ENCODE measurements around the gene ARHGAP1.

The ARHGAP1 gene

DNA sequence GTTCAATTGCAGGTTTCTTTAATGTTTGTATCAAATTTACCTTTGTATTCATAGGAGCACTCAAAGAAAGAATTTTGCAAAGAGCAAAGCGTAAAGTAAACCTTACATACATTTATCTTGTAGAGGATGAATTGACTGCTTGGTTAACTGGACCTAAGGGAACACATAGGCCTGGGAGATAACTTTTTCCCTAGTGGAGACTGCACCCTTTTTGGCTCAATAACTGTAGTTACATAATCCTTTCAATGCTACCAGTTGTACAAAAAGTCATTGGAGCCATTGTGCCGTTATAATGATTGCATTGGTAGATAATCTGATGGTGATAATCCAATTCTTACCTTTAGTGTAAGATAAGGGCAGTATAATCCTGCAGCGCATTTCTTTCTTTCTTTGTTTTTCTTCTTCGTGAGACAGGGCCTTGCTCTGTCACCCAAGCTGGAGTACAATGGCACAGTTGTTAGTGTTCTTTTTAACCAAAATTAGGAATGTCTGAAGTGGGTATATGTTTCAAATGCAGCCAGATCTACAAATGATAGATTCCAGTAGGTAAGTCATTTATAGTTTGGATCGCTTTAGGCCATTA is 64.8 kb downstream of the ARHGAP1 start:
- no peak for DNase-seq

DNA sequence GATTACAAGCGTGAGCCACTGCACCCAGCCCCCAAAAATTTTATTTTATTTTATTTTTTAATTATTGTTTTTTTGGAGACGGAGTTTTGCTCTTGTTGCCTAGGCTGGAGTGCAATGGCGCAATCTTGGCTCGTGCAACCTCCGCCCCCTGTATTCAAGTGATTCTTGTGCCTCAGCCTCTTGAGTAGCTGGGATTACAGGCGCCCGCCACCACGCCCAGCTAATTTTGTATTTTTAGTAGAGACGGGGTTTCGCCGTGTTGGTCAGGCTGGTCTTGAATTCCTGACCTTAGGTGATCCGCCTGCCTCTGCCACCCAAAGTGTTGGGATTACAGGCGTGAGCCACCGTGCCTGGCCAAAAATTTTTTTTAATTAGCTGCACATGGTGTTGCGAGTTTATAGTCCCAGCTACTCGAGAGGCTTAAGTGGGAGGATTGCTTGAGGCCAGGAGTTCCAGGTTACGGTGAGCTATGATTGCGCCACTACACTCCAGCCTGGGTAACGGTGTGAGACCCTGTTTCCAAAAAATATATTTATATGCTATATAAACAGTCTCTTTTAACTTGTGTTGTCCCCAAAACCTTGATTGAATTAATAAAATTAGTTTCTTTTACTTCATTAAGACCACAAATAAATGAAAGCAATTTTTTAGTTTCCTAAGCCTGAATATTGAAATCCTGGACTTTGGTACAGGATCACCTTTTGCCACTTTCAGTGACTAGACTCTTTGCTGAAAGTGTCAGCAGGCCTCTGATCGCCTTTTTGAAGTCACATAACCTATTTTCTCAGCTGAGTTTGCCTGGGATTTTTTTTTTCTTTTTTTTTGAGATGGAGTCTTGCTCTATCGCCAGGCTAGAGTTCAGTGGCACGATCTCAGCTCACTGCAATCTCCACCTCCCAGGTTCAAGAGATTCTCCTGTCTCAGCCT is 66.9 kb downstream of the ARHGAP1 start:
- no peak for DNase-seq

DNA sequence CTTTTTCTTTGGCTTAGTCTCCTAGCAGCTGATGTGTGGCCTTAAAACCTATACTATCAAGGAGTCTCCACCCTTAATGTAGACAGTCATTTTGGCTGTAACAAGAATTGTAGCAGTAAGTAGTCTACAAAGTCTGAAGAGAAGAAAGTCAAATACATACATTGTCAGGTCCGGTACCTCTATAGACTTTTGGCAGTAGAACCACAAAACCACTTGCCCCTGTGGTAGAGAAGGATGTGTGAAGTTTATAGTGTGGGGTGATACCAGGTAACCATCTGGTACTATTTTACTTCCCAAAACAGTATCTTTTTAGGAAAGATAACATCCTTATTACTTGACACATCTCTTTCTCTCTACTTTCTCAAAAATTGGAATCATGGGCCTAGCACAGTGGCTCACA is 67.9 kb downstream of the ARHGAP1 start:
- DNase-seq = no peak

DNA sequence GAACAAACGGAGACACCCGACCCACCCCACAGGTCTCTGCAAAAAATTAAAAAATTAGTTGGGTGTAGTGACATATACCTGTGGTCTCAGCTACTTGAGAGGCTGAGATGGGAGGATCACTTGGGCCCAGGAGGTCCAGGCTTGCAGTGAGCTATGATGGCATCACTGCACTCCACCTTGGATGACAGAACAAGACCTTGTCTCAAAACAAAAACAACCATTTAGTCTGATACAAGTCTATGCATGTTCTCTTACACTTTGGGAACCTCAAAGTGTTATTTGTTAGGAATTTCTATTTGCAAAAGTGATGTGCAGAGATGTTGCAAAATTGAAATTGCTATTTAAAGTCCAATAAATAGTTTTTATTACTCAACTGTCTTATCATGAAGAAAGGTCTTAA is 68.7 kb downstream of the ARHGAP1 start:
- DNase-seq = no peak

DNA sequence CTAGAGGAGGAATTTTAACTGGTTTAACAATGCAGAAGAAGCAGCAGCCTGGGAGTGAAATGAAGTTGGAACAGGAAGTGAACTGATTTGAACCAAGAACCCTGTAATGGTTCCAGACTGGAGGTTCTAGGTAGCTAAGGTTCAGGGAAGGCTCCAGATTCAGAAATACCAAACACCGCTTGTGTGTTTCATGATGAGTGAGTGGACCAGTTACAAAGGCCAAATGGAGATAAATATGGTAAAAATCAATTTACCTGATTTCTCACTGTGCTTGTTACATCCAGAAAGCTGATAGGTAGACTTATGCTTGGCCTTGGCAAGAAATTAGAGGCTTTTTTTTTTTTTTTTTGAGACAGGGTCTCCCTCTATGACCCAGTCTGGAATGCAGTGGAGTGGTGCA is 70.2 kb downstream of the ARHGAP1 start:
- DNase-seq = no peak

DNA sequence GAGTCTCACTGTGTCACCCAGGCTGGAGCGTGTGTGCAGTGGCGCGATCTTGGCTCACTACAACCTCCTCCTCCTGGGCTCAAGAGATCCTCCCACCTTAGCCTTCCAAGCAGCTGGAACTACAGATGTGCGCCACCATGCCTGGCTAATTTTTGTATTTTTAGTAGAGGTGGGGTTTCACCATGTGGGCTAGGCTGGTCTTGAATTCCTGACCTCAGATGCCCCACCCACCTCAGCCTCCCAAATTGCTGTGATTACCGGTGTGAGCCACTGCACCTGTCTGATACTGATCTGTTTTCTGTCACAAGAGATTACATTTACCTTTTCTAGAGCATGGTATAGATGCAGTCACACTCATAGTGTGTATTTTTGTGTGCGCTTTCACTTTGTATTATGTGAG is 71.5 kb downstream of the ARHGAP1 start:
- no peak for DNase-seq

Measured in NK-92 treated with Interleukin-12 subunit alpha and Interleukin-12 subunit beta, amount 100 ng/mL, for 24 hours (cell line).